22Rv1 (cell line): ENCODE measurements around the gene C9orf78.

ENCODE experiments used
- H3K27ac ChIP-seq: fragments of 450-650 bp; 2 replicates; pipeline ENCODE4 v1.5.1; 2017
- ZFX ChIP-seq: fragments of 450-650 bp; IDR thresholded peaks from 2 replicates; pipeline ENCODE4 v1.6.1; 2017; ENCODE audit warnings: antibody characterized with exemption, borderline replicate concordance
- TF ChIP-seq, protein P1 (sequence below): fragments of 450-650 bp; IDR thresholded peaks from 2 replicates; pipeline ENCODE4 v1.5.1; 2017; ENCODE audit warnings: mild to moderate bottlenecking

Gene C9orf78

DNA sequence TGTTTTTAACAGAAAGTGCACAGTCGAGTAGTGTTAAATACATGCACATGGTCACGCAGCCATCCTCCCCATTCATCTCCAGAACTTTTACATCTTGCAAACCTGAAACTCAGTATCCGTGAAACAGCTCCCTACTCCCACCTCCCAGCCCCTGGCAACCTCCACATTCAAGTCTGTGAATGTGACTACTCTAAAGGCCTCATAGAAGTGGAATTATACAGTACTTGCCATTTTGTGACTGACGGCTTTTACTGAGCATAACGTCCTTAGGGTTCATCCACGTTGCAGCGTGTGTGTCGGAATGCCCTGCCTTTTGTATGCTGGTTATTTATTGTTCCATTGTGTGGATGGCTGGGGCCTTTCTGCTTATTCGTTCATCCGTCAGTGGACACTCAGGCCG, 36.0 kb upstream of the C9orf78 start:
- no peak overlapping the region for H3K27ac ChIP-seq
- TF ChIP-seq ZFX: no peak
- TF ChIP-seq, protein P1, sequence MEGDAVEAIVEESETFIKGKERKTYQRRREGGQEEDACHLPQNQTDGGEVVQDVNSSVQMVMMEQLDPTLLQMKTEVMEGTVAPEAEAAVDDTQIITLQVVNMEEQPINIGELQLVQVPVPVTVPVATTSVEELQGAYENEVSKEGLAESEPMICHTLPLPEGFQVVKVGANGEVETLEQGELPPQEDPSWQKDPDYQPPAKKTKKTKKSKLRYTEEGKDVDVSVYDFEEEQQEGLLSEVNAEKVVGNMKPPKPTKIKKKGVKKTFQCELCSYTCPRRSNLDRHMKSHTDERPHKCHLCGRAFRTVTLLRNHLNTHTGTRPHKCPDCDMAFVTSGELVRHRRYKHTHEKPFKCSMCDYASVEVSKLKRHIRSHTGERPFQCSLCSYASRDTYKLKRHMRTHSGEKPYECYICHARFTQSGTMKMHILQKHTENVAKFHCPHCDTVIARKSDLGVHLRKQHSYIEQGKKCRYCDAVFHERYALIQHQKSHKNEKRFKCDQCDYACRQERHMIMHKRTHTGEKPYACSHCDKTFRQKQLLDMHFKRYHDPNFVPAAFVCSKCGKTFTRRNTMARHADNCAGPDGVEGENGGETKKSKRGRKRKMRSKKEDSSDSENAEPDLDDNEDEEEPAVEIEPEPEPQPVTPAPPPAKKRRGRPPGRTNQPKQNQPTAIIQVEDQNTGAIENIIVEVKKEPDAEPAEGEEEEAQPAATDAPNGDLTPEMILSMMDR: no peak

- H3K27ac ChIP-seq: no peak overlapping the region
- TF ChIP-seq, protein P1: no peak
- no peak for TF ChIP-seq ZFX
These were observed 34.8 kb upstream of the C9orf78 start for GRCh38 chr9:129869585-129870501.

- no peak for TF ChIP-seq ZFX
- TF ChIP-seq, protein P1: no peak
- H3K27ac ChIP-seq: no peak overlapping the region
These were observed 33.9 kb upstream of the C9orf78 start for GRCh38 chr9:129868872-129869486.

DNA sequence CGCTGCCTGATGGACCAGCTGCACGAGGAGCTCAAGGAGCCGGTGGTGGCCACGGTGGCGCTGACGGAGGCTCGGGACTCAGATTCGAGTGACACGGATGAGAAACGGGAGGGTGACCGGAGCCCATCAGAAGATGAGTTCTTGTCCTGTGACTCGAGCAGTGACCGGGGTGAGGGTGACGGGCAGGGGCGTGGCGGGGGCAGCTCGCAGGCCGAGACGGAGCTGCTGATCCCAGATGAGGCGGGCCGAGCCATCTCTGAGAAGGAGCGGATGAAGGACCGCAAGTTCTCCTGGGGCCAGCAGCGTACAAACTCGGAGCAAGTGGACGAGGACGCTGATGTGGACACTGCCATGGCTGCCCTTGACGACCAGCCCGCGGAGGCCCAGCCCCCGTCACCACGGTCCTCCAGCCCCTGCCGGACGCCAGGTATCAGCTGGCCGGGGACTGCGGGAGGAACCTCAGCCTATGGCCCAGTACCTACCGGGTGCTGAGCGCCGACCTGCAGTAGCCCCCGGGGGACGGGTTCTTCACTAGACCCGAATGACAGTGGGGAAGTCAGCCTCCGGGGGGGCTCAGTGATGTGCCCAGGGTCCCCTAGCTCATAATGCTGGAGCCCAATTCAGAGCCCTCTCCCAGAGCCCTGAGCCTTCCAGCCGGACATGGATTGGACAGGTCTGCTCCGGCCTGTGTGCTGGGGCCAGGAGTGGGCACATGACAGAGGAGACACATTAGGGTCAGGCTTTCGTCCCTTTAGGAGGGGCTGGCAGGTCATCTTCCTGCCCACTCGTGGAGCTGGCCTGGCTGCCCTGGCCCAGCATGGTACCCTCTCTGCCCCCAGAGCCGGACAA, 33.2 kb upstream of the C9orf78 start:
- TF ChIP-seq ZFX: no peak
- TF ChIP-seq, protein P1: no peak
- no peak overlapping the region for H3K27ac ChIP-seq

GRCh38 chr9:129867136-129868022, 32.3 kb upstream of the C9orf78 start:
- H3K27ac ChIP-seq: no peak overlapping the region

More at GRCh38 chr9:129867136-129868022, 32.3 kb upstream of the C9orf78 start:
- no peak for TF ChIP-seq ZFX
- TF ChIP-seq, protein P1: no peak
